ENCODE results near the gene SYAP1.
"Not testable (repeated sequence)": the region's sequence is repeated elsewhere in the genome, so short reads cannot be mapped to it uniquely, and the experiment has no call there.

The SYAP1 gene

GRCh38 chrX:16726347-16726988 is 7.1 kb downstream of the SYAP1 start:
- DNase-seq: not testable (repeated sequence)

GRCh38 chrX:16727637-16728036 is 8.2 kb downstream of the SYAP1 start:
- no peak for DNase-seq

DNA sequence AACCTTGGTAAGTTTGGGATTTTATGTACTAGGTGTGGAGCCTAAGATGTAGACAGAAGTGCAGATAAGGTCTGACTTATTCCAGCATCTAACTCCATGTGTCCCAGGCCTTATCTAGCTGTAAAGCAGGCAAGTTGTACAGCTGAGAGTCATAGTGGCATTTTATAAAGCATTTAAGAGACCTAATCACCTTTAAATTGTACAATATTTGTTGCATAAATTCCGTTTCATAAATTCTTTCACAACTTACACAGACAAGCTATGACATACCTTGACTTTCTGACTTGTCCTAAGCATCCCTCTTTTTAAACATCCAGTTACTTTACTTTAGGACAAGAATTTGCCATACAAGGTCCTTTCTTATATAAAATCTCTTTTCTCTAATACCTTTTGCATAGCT is 11.0 kb downstream of the SYAP1 start:
- DNase-seq: no peak

DNA sequence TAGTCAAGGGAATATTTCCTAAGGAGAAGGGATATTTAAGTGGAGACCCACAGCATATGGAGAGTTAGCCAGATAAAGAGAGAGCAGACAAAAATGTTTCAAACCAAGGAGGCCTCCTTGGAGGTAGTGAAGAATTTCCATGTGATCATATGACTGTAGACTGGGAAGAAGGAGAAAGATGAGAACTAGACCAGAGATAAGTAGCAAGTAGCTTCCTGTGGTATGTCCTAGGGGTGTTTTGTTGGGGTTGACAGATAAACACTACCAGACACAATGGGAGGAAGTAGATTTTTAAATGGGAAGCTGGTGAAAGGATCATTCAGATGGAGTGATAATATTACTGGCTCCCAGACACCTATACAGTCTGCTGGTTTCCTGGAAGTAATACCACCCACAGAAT is 13.6 kb downstream of the SYAP1 start:
- no peak for DNase-seq

GRCh38 chrX:16737024-16737423 is 17.6 kb downstream of the SYAP1 start:
- no peak for DNase-seq

DNA sequence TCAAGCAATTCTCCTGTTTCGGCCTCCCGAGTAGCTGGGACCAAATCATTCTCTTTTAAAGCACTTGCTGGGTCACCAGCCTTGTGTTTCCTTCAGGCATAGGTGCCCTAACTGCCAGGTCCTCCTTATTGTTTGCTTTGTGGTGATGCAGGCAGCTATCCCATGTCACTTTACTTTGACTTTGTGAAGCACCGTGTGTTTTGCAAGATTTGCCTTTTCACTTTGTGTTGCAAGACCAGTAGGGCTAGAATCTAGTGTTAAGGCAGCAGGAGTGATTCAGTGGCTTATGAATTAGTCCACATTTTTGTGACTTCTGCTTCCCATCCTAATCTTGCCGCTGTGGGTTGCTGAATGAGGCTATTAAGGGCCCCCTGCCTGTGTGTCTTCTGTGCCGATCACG is 20.2 kb downstream of the SYAP1 start:
- DNase-seq: no peak

- no peak for DNase-seq
These were observed 24.4 kb downstream of the SYAP1 start for GRCh38 chrX:16743604-16744325.

DNA sequence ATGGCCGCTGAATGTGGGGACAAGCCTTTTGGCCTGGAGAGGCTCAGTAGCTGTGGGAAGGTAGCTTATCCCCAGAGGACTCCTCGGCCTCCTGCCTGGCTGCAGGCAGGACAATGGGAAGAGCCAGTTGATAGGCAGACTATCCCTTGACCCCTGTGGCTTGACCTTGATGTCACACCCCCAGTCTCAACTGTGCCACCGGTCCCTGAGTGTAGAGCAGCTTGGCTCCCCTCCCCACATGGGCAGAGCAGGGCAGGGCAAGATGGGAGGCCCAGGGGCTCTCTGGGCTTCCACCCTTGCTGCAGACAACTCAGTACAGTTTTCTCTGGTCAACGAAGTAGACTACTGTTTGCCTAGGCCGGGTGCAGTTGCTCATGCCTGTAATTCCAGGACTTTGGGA is 25.7 kb downstream of the SYAP1 start:
- no peak for DNase-seq

DNA sequence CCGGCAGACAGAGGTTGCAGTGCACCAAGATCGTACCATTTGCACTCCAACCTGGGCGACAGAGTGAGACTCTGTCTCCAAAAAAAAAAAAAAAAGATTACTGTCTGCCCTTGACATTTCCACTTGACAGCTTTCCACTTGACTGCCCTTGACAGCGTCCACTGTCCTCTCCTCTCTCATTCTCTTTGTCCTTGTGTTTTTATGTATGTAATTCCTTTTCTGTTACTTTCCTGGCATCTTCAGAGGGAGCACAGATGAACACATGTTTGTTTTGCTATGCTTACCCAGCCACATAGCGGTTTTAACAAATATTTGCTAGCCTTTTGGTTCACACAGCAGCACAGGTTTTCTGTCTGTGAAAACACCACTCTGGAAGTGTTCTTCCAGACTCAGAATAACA is 26.2 kb downstream of the SYAP1 start:
- peak; percentile 67 for DNase-seq

DNA sequence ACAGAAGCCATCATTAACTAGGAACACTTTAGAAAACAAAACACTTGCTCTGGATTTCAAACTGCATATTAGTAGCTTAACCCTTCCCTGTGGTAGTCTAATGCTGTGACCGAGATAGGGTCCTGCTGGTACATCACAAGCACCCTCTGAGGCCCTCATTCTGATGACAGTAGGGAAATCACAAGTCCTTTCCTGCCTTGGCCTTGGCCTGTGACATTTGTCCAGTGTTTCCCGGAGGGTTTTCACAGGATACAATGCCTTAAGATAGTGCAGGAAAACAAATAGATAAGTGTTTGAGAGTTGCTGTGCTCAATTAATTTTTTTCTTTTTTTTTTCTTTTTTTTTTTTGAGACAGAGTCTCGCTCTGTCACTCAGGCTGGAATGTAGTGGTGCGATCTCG is 29.0 kb downstream of the SYAP1 start:
- DNase-seq: no peak

DNA sequence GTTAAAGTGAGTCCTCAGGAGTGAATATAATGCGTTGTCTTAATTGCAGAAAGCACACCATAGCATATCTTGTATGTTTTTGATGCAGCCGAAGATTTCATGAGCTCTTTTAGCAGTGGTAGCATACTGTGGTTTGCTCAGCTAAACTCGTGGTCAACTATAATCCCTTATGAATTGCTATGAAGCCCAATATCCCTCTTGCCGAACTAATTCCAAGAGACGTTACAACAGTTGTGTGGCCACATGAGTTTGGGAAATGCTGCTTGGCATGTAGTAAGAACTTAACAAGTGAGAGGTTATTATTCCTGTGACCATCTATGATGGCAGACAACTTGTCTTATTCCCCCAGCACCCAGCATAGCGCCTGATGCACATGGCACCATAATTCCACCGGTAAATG is 30.7 kb downstream of the SYAP1 start:
- no peak for DNase-seq

GRCh38 chrX:16754019-16754418 is 34.6 kb downstream of the SYAP1 start:
- DNase-seq: no peak

DNA sequence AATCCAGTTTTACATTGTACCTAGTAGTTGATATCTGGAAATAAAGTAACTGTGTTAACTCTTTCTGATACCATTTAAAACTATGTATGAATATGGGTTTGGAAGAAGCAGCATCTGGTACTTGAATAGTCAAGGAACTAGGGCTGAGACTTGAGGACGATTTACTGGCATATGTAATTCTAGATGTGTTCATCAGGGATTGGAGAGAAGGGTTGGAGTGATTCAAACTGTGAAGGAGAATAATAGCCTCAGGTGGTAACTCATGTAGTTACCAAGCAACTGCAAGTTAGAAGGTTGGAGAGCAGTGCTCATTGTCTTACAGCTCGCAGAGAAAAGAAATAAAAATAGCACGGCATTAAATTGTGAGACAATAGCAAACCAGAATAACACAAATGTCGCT is 37.3 kb downstream of the SYAP1 start:
- no peak for DNase-seq

DNA sequence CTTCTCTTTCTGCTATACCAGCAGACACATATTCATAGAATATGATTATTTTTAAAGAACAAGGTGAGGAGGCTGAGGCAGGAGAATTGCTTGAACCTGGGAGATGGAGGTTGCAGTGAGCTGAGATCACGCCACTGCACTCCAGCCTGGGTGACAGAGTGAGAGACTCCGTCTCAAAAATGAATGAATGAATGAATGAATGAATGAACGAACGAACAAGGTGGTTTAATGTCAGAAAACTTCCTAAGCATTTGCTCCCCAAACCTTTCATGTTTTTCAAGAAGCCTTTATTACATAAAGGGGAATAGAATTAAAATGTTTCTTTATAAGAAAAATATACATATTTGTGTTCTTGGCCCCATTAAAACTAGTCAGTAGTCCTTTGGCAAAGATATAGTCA is 42.1 kb downstream of the SYAP1 start:
- not testable (repeated sequence) for DNase-seq

DNA sequence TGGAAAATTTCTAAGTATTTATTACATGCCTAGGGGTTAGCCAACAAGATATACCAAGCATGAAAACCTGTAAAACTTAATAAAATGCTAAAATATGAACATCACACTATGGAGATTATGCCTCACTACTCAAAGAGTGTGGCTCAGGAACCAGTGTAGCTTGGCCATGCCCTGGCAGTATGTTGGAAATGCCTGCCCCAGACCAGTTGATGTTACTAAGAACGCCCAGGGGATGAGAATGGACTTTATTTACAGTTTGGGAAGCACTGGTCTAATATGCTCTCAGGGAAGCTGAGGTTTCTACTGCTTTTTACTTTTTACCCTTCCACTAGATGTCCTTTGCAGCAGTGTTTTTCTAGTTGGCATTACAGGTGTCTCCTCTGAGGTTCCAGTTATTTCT is 43.2 kb downstream of the SYAP1 start:
- no peak for DNase-seq

DNA sequence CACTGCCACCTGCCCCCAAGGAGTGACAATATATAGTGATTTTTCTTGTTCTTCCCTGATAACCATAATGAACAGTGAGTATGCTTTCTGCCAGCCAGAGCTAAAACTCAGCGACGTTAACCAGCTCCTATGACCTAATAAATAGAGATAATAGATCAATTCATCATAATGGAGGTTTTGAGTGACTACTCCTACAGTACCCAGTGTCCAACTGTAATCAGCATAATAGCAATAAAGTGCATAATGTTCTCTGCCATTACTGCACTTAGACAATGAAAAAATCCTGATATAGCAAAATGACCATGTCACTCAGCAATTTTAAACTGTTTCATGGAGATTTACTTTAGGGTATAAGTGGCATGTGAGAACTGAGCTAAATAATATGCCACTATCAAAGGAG is 46.2 kb downstream of the SYAP1 start:
- no peak for DNase-seq

DNA sequence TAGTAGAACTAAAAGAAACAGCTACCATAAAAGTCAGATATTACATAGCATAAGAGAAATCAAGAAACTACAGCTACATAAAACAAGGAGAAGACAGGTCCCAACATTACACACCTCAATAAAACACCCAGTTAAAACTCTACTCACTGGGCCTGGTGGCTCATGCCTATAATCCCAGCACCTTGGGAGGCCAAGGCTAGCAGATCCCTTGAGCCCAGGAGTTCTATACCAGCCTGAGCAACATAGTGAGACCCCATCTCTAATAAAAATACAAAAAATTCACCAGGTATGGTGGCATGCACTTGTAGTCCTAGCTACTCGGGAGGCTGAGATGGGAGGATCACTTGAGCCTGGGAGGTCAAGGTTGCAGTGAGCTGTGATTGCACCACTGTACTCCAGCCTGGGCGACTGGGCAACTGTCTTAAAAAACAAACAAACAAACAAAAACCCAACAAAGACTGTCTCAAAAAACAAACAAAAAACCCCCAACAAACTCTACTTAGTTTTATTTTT is 51.6 kb downstream of the SYAP1 start:
- DNase-seq: no peak

DNA sequence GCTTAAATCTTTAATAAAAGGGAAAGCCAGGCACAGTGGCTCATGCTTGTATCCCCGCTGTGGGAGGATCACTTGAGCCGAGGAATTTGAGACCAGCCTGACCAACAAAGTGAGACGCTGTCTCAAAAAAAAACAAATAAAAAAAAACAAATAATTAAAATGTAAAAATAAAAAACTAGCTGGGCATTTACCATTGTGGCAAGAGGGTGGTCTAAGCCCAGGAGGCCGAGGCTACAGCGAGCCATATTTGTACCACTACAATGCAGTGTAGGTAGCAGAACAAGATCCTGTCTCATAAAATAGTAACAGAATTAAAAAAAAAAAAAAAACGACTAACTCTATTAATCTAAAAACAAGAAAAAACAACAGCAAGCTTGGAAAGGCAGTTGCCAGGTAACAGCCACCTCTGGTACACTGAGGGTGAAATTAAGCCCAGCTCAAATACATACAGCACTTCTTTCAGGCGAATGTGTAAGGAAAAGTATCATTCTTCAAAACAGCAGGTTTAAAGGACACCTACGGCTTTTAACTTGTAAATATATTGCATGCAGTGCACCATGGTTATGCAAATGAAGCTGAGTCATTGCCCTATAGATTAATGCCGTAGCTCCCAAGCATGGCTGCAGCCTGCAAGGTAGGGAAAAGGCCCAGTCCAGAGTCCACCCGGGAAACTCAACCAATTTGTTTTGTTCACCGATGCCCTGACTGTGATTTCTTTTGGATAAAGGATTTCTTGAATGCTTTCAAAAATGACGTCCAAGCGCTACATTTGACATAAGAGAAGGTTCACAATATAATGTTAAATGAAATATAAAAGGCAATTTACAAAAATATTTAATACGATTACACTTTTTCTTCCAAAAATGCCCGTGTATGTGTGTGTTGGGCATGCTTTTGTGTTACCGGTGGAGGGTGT is 52.3 kb downstream of the SYAP1 start:
- DNase-seq: no peak

- no peak for DNase-seq
These were observed 53.0 kb downstream of the SYAP1 start for GRCh38 chrX:16772460-16772859.

GRCh38 chrX:16774746-16775145 is 55.3 kb downstream of the SYAP1 start:
- DNase-seq: no peak

GRCh38 chrX:16778545-16778944 is 59.1 kb downstream of the SYAP1 start:
- no peak for DNase-seq

DNA sequence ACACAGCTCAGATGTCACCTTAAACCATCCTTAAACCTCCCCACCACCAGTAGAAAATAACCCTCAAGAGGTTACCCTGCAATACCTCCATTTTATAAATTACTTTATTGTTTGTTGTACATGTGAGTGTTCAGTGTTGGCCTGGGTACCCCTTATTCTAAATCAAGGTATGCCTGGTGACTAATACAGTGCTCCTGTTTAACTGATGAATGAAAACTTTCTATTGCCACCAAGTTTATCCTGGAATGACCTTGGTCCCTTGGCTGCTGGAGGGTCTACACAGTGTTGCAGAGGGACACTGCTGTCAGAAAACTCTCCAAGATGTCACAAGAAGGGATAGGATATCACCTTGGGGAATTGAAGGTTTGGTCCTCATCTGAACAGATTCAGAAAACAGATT is 59.6 kb downstream of the SYAP1 start:
- DNase-seq: no peak

DNA sequence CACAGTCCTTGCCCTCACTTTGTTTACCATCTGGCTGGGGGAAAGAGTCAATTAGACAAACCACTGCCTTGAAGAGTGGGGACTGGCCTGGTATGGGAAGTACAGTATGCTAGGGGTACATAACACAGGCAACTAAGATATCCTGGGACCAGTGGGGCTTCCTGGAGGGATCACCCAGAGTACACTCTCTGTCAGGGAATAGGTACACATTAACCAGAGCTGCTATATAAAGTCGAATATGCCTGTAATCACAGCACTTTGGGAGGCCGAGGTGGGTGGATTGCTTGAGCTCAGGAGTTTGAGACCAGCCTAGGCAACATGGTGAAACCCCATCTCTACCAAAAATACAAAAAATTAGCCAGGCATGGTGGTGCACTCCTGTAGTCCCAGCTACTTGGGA is 60.4 kb downstream of the SYAP1 start:
- not testable (repeated sequence) for DNase-seq

DNA sequence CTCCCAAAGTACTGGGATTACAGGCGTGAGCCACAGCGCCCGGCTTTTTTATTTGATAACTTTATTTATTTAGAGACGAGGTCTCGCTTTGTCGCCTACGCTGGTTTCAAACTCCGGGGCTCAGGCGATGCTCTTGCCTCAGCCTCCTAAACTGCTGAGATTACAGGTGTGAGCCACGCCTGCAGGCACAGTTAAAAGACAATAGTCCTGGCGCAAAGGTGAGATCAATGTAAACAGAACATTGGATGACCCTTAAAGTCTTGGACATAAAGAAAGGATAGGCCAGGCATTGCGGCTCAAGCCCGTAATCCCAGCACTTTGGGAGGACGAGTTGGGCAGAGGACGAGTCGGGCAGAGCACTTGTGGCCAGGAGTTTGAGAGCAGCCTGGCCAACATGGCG is 64.0 kb downstream of the SYAP1 start:
- DNase-seq: no peak
